SU-DHL-6 (cell line): ENCODE data around the gene COL21A1.

Source experiments
- H2AFZ ChIP-seq: fragments of 200-600 bp; sonication (generic); 2 replicates; pipeline ENCODE4 v1.6.1; 2014; ENCODE audit warnings: low read depth, mild to moderate bottlenecking, moderate library complexity, mixed read lengths, antibody characterized with exemption, low read length; ENCODE audit not compliant: severe bottlenecking
- H3F3A ChIP-seq: fragments of 200-600 bp; shearing (Covaris generic); 2 replicates; pipeline ENCODE4 v1.6.0; 2016; ENCODE audit warnings: antibody characterized with exemption, mild to moderate bottlenecking; ENCODE audit not compliant: insufficient read depth
- H3K27ac ChIP-seq: fragments of 200-600 bp; sonication (generic); 2 replicates; pipeline ENCODE4 v1.5.1; 2016; ENCODE audit warnings: low read depth, mild to moderate bottlenecking, low read length, moderate library complexity, mixed read lengths
- H3K27me3 ChIP-seq: fragments of 200-600 bp; sonication (generic), shearing (Covaris generic); 2 replicates; pipeline ENCODE4 v1.6.0; 2014; ENCODE audit warnings: mild to moderate bottlenecking, low read length
- H3K36me3 ChIP-seq: fragments of 200-600 bp; sonication (generic); 2 replicates; pipeline ENCODE4 v1.6.1; 2014; ENCODE audit warnings: mild to moderate bottlenecking, low read length, mixed read lengths
- H3K4me2 ChIP-seq: fragments of 300-600, 200-600 bp; shearing (Covaris generic), sonication (generic); 2 replicates; pipeline ENCODE4 v1.6.0; 2014; ENCODE audit warnings: low read length, low read depth, mild to moderate bottlenecking; ENCODE audit not compliant: poor library complexity, severe bottlenecking
- H3K4me3 ChIP-seq: fragments of 200-600 bp; sonication (generic); 2 replicates; pipeline ENCODE4 v1.5.1; 2014; ENCODE audit warnings: antibody characterized with exemption, low read length, mild to moderate bottlenecking, mixed read lengths; ENCODE audit not compliant: insufficient read depth, poor library complexity, severe bottlenecking
- H3K79me2 ChIP-seq: fragments of 200-600 bp; sonication (generic); 2 replicates; pipeline ENCODE4 v1.6.1; 2014; ENCODE audit warnings: mild to moderate bottlenecking, low read length, moderate library complexity; ENCODE audit not compliant: insufficient read depth
- H3K9ac ChIP-seq: fragments of 200-600 bp; sonication (generic); 2 replicates; pipeline ENCODE4 v1.7.0; 2014; ENCODE audit warnings: mild to moderate bottlenecking, low read length
- H3K9me2 ChIP-seq: fragments of 200-600 bp; sonication (generic); replicated peaks from 2 replicates; pipeline ENCODE4 v1.6.1; 2014; ENCODE audit warnings: low read length; ENCODE audit not compliant: insufficient read depth
- H3K9me3 ChIP-seq: fragments of 200-600 bp; sonication (generic); 2 replicates; pipeline ENCODE4 v1.6.1; 2014; ENCODE audit warnings: low read length, mixed read lengths; ENCODE audit not compliant: insufficient read depth
- H4K20me1 ChIP-seq: fragments of 200-600 bp; sonication (generic); 2 replicates; pipeline ENCODE4 v1.6.1; 2014; ENCODE audit warnings: low read depth, mild to moderate bottlenecking, antibody characterized with exemption, low read length, moderate library complexity, mixed read lengths
- CTCF ChIP-seq: fragments of 200-600 bp; sonication (generic); IDR thresholded peaks from one replicate; pipeline ENCODE4 v1.5.1; 2017; ENCODE audit warnings: antibody characterized with exemption, mild to moderate bottlenecking, low read length, moderate library complexity; ENCODE audit not compliant: insufficient read depth, poor library complexity, severe bottlenecking
- EZH2phosphoT487 ChIP-seq: fragments of 200-600 bp; sonication (generic), shearing (Covaris generic); conservative IDR thresholded peaks from 2 replicates; pipeline ENCODE4 v1.6.1; 2018; ENCODE audit warnings: mild to moderate bottlenecking, antibody characterized with exemption, low read length, moderate library complexity, mixed read lengths

Gene COL21A1

GRCh38 chr6:56038764-56039163 lies 208.6 kb downstream of the COL21A1 start:
- no peaks in the 10 kb centered on the region for H3K9me3 ChIP-seq
- no peaks in the 10 kb centered on the region for H3F3A ChIP-seq
- H3K4me2 ChIP-seq, result no peak overlapping the region
- no peaks in the 10 kb centered on the region for H3K27me3 ChIP-seq
- H3K9me2 ChIP-seq, result 0 out of 2 replicates have a peak, but pooled peaks cover 5% of the 10 kb centered on the region
- H3K4me3 ChIP-seq, result no peak overlapping the region
- H3K36me3 ChIP-seq, result no peaks in the 10 kb centered on the region
- H3K27ac ChIP-seq, result no peak overlapping the region
- no peak overlapping the region for H3K9ac ChIP-seq
- H2AFZ ChIP-seq, result no peak overlapping the region
- H4K20me1 ChIP-seq, result no peaks in the 10 kb centered on the region
- no peaks in the 10 kb centered on the region for H3K79me2 ChIP-seq
- TF ChIP-seq CTCF (no peak), EZH2phosphoT487 (no peak)

GRCh38 chr6:56037601-56038000 lies 209.8 kb downstream of the COL21A1 start:
- no peaks in the 10 kb centered on the region for H3F3A ChIP-seq
- H4K20me1 ChIP-seq, result no peaks in the 10 kb centered on the region
- no peak overlapping the region for H3K27ac ChIP-seq
- H2AFZ ChIP-seq, result no peak overlapping the region
- H3K9me2 ChIP-seq, result no peaks in the 10 kb centered on the region
- TF ChIP-seq EZH2phosphoT487 (no peak), CTCF (no peak)
- no peak overlapping the region for H3K4me3 ChIP-seq
- no peaks in the 10 kb centered on the region for H3K36me3 ChIP-seq
- no peaks in the 10 kb centered on the region for H3K79me2 ChIP-seq
- no peaks in the 10 kb centered on the region for H3K9me3 ChIP-seq
- no peak overlapping the region for H3K9ac ChIP-seq
- no peaks in the 10 kb centered on the region for H3K27me3 ChIP-seq
- no peak overlapping the region for H3K4me2 ChIP-seq

- H3K4me3 ChIP-seq, result no peak overlapping the region
These were observed 210.3 kb downstream of the COL21A1 start for GRCh38 chr6:56036916-56037600.

More at GRCh38 chr6:56036916-56037600, 210.3 kb downstream of the COL21A1 start:
- H3K9ac ChIP-seq, result no peak overlapping the region
- H4K20me1 ChIP-seq, result no peaks in the 10 kb centered on the region
- H3K27me3 ChIP-seq, result no peaks in the 10 kb centered on the region
- TF ChIP-seq EZH2phosphoT487 (no peak), CTCF (no peak)
- no peaks in the 10 kb centered on the region for H3K9me2 ChIP-seq
- H3K79me2 ChIP-seq, result no peaks in the 10 kb centered on the region
- H3K4me2 ChIP-seq, result no peak overlapping the region
- H3K27ac ChIP-seq, result no peak overlapping the region
- no peaks in the 10 kb centered on the region for H3K9me3 ChIP-seq
- no peaks in the 10 kb centered on the region for H3F3A ChIP-seq
- no peaks in the 10 kb centered on the region for H3K36me3 ChIP-seq
- no peak overlapping the region for H2AFZ ChIP-seq
